HG02763 (cell line): ENCODE results near the gene ANKRD18A.

Source experiments
- ATAC-seq: cut with Tn5 transposase; IDR thresholded peaks from one replicate; pipeline ENCODE4 v1.9.1; 2021; ENCODE audit warnings: mild to moderate bottlenecking, moderate library complexity; ENCODE audit not compliant: unreplicated experiment

Gene ANKRD18A

DNA sequence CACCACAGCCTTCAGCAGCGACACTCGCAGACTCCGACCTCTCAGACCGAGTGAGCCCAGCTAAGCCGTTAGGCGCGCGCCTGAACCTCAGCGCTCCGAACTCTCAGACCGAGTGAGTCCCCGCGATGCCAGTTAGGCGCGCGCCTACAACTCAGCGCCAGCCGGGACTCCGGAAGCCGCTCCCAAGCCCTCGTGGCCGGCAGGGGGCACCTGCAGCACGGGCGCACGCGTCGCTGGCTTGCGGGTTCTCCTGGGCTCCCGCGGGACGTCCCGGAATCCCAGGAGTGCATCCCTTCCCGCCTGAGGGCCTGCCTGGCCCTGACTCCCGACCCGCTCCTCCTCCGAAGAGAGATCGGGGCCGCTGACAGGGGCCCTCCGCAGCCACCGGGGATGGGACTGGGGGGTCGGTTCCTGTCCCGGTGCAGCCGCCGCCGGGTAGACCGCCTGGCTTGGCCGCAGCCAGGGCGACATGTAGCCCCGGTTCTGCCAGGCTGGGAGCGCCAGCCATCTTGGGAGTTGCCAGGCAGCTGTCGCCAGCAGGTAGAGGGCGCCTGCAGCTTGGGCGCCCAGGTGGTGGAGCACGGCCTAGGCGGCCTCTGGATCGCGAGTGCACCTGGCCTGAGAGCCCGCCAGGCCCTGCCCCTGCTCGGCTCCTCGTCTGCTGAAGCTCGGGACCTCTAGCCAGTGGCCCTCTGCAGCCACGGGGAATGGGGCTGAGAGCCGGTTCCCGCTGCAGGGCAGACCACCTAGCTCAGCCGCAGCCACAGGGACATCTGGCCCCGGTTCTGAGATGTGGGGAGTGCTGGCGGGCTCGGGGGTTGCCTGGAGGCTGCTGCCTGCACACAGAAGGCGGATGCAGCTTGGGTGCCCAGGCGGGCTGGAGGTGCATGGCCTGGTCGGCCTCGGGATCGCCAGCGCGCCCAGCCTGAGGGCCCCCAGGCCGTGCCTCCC lies at the start of gene ANKRD18A:
ANKRD18A (minus strand) TSS at position 114 of the 951 bp plus-strand sequence. CDS start 311 bp downstream, outside the sequence.
- ATAC-seq: peak; percentile 77

DNA sequence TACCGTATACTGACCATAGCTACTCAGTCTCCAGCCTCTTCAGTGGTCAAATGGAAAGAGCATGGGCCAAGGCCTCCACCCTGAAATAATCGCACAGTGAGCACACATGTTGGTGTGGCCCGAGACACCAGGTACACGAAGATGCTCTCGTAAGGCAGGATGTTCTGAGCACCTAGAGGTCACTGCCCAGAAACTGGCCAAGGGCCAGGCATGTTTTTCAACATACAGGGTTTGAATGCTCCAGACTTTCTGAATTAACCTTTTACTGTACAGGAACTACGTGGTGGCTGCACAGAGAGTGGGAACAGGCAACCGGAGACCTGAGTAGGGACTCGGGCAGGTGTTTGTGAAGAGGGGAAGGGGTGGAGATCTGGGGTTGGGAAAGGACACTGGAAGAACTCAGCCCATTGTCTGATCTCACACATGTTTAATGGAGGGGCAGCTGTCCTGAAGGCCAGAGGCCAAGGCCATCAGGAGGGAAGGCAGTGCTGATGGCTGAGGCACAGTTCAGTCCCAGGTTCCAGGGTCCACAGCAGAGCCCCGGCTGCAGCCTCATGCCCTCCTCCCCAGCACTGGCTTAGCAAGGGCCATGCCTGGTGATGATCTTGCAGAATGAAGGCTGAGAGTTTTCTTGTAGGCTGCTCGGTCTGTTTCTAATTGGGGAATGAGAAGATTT lies 48.5 kb upstream of the ANKRD18A start:
- no peak for ATAC-seq

DNA sequence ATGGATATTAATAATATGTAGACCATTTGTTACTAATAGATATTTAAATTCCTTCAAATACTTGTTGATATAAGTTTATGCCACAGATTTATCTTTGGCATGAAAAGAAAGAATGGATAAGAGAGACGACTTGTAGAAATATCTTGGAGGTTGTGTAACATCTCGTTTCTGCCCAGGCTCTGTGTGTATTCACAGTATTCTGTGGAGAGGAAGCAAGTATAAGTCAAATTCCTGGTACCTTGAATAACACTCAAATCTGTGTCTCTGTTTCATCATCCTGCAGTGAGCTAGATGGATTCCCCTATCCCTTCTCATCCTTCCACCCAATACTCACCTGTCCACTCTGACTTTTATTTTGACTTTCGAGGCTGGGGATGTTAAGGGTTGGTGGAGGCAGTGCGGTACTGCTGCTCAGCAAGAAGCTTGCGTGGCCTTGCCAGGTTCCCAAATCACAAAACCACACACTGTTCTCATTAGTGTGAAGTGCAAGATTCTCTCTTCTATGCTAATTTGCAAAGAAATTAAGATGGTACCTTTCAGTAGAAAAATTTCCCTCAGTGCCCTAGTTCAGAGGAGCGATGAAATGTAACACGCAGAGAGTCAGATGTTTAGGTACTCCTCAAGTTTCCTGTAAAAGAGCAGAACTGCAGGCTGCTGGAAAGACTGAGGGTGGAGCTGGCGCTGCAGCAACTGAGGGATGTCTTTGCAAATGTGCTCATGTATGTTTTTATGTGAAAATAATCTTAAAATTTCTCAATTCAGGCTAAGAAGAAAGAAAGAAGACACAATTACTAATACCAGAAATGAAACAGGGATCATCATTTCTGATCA lies 42.6 kb upstream of the ANKRD18A start:
- ATAC-seq: no peak

DNA sequence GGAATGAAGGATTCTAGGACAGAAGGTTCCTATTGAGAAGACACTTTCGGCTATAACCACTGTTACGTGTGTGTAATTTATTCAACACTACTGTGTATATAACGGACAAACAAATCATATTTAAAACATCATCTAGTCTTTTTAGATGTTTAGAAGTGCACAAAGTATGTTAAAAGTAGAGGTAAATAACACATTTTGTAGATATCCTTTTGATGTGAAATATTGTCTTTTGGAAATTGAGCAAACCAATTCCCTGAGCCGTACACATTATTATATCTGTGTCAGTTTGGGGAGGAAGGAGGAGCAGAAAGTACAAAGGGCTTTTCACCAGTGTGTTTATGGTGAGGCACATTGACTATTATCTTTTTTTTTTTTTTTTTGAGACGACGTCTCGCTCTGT lies 39.1 kb upstream of the ANKRD18A start:
- ATAC-seq: no peak

DNA sequence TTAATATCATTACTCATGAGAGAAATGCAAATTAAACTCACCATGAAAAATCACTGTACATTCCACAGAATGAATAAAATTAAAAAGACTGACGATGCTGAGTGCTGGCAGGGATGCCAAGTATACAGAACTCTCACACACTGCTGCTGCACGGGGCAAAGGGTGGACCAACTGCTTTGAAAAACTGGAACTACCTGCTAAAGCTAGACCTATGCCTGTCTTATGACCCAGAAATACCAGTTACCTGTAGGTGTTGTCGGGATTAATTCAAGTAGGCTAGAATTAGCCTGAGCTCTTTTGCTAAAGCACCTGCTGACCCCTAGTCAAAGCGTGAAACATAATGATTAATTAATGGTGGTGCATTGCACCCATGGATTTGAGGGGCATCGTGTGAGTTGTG lies 36.5 kb upstream of the ANKRD18A start:
- ATAC-seq: no peak

DNA sequence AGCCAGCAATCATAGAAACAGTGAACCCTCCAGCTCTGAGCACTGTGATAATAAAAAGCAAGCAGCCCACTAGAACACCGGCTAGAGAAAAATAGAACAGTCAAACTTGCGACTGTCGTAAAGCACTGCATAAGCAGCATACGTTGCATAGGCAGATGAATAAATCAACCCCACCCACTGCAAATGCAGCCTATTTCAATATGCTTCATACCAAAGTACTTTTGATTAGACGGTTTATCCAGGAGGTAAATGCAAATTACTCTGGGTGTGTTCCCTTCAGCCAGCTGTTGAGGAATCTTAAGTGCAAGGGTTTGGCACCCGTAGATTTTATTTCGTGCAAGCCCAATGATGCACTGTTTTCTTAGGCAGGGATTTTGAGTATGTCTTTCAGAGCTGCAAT lies 32.1 kb upstream of the ANKRD18A start:
- ATAC-seq: no peak

DNA sequence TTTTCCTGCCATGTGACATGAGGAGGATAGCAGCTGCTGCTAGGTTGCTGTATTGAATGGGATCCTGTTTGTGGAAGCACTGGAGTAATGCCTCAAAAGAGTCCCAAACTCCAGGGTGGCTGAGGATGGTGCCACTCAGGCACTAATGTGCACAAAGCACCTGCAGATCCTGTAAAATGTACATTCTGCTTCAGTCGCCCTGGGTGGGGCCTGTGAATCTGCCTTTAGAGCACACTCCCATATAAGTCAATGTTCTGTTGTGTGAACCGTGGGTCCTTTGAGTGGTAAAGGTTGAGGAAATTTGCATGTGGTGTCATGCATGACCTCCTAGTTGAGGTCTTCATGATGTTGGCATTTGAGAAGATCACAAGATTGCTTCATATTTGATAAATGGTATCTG lies 31.6 kb upstream of the ANKRD18A start:
- ATAC-seq: no peak

DNA sequence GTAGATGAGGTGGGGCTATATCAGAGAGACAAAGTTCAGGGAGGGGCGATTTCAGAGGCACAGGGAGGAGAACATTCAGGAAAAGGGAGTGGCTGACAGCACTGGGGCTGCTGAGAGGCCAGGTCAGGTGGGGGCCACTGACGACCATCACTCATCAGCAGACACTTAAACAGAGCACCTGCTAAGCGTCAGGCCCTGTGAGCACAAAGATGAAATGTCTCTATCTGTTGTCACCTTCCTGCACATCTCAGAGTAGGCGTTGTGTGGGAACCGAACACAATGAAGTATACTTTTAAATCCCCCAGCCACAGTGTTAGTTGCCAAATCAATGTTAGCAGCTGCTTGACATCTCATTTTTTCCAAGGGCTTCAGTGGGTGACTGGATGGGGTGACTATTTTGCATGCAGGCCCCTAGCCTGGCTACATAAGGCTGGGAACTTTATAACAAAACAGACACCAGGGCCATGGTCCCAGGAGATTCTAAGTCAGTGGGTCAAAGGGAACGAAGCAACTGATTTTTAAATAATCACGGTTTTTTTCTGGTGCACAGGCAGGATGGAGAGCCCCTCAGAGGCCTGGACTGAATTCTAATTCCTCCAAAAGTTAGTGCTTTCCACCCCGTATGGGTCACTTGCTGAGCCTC lies 31.1 kb upstream of the ANKRD18A start:
- ATAC-seq: no peak

DNA sequence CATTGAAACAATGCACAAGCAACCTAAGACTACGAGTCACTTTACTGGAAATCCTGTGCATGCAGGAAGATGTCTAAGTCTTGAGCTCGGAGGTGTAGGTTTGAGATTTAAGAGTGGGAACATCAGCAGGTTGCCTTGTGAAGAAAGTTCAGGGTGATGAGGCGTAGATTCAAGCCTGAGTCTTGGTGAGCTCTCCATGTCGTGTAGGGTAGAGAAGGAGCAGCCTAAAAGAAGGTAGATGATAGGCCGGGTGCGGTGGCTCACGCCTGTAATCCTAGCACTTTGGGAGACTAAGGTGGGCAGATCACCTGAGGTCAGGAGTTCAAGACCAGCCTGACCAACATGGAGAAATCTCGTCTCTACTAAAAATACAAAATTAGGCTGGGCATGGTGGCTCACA lies 30.2 kb upstream of the ANKRD18A start:
- no peak for ATAC-seq

DNA sequence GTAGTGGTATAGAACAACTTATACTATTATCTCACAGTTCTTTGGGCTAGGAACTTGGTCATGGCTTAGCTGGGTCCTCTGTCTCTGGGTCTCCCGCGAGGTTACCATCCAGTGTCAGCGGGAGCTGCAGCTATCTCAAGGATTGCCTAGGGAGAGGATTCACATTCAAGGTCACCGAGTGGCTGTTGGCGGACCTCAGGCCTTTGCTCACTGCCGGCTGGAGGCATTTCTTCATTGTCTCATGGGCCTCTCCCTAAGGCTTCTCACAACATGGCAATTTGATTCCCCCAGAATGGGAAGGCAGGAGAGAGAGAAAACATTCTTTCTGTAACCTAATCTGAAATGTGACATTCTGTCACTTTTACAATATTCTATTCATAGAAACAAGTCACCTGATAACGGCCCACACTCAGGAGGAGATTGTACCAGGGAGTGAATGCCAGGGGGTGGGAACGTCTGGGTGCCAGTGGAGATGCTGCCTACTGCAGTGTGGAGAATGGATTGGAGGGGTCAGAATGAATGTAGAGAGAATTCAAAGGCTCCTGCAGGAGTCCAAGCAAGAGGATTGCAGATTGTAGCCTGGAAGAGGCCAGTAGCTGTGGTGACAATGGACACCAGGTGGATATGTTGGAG lies 29.5 kb upstream of the ANKRD18A start:
- ATAC-seq: no peak

DNA sequence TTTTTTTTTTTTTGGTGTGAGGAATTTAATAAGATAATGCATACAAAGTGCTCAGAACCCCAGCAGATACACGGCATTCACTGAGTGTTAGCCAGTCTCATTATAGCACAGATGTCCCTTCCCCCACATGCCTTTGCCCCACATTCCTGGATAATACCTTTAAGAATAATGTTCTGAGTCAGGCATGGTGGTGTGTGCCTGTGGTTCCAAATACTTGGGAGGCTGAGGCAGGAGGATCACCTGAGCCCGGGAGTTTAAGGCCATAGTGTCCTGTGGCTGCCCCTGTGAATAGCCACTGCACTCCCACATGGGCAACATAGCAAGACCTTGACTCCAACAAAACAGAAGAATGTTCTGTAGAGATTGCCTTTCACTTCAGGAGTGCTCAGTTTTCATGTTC lies 24.2 kb upstream of the ANKRD18A start:
- no peak for ATAC-seq

DNA sequence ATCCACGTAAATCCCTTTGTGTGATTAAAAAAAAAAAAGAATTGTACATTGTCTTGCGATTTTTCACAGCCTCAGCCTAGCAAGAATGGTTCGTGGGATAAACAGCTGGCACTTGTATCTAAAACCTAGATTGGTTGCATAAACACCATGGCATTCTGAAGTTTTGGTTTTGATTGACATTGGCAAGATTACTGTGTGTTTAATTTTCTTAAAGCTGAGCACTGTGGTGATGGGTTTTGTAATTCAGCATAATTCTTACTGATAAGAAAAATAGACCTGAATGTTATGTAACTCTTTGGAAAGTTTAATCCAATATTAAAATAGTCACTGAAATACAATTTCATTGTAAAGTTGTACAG lies 23.4 kb upstream of the ANKRD18A start:
- no peak for ATAC-seq

DNA sequence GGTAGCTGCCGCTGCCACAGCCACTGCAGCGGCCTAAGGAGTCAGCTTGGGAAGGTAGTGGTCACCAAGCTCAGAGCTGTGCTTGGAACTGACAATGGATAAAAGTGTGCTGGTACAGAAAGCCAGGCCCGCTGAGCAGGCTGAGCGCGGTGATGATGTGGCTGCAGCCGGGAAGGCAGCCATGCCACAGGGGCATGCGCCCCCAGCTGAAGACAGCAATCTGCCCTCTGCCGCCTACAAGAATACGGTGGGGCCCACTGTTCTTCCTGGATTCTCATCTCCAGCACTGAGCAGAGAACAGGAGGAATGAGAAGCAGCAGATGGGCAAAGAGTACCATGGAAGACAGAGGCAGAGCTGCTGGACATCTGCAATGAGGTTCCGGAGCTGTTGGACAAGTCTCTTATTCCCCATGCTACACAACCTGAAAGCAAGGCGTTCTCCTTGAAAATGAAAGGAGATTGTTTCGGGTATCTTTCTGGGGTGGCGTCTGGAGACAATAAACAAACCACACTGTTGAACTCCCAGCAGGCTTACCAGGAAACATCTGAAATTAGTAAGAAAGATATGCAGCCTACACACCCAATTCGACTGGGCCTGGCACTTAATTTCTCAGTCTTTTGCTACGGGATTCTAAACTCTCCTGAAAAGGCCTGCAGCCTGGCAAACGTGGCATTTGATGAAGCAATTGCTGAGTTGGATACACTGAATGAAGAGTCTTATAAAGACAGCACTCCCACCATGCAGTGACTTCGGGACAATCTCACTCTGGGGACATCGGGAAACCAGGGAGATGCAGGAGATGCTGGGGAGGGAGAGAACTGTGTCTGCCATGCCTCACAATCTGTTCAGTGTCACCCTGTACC lies 22.8 kb upstream of the ANKRD18A start:
- no peak for ATAC-seq

DNA sequence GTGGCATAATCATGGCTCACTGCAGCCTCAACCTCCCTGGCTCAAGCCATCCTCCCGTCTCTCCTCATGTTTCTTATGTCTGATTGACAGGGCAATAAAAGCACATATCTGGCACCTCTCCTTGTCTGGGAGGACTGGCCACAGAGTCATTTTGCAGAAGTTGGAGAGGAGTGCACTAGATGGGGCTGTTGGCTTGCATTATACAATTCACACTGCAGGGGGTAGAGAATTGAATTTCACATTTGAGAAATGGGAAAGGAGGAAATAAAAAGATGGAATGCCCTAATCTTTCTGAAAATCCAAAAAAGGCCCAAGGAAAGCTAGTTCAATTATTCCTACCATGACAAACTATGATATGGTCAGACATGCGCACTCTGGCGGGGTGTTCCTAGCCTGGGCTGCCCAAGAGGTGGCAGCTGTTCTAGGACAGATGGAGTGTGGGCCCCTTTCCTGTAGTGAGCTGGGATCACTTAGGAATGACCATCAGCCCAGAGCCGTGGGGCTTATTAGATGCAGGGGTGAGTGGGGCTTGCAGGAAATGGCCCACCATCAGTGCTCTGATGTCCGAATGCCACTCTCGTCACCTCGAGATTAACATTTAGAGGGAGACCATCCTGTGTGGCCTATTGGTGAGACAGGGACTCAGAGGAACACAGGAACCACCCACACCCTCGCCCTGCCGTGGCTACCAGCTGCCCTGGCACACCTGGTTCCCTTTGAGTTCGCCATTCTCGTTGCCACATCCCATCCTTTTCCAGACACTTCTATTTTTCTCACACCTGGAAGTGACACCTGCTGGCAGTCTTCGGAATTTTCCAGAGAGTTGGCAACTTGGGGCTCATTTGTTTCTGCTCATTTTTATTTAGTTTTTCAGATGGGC lies 21.8 kb upstream of the ANKRD18A start:
- no peak for ATAC-seq

DNA sequence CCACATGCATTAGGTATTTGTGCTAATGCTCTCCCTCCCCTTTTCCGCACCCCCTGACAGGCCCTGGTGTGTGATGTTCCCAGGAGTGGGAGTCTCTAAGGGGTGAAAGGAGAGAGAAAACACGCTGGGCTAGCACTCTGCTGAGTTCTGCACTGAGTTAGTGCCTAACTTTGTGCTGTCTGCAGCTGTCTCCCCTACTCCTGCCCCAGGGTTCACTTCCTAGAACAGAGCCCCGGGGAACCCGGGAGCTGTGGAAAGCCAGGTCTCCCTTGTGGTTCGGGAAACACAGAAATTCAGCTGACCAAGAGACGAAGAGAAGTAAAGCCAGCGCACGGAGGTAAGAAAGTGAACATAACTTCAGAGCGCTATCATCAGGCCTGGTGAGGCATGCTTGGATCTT lies 20.7 kb upstream of the ANKRD18A start:
- ATAC-seq: no peak

DNA sequence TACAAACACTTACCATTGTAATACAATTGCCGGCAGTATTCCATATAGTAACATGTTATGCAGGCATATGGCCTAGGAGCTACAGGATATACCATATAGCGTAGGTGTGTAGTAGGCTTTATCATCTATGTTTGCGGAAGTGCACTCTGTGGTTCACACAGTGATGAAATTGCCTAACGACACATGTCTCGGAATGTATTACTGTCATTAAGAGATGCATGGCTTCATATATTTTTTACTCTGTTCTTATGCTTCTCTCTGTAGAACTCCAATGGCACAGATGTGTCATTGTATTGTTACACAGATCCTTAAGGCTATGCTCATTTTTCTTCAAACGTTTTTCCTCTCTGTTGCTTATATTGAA lies 19.2 kb upstream of the ANKRD18A start:
- ATAC-seq: no peak

DNA sequence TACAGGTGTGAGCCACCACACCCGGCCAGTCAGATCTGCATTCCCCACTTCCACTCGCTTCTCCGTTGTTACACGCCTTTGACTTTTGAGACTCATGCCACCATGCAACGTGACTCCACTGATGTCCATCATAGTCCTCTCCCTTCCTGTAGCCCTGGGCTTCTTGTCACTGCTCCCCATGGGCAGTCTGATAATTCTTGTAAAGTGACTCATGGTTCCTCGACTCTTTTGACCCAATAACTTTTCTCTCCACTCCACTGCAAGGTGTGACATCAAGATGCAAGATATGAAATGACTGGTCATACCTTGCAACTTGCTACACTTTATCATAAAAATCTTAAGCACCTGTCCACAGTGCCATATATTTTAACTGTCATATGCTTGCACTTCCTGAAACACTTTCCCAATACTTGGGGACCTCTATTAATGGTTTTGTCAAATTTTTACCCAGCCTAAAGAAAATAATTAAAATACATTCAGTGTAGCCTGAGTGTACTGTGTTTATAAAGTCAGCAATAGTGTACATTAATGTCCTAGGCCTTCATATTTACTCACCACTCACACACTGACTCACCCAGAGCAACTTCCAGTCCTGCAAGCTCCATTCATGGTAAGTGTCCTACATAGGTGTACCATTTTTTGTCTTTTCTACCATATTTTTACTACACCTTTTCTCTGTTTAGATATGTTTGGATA lies 18.6 kb upstream of the ANKRD18A start:
- ATAC-seq: no peak

DNA sequence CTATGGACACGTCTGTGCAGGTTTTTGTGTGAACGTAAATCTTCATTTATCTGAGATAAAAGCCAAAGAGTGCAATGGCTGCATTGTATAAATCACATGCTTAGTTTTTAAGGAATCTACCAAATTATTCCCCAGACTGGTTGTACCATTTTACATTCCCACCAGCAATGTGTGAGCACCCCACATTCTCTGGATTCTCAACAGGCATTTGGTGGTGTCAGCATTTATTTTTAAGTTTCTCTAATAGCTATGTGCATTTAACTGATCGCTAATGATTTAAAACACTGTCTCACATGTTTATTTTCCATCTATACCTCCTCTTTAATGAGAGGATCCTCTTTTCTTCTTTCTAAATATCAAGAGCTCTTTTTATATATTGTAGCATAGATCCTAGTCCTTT lies 13.9 kb upstream of the ANKRD18A start:
- ATAC-seq: no peak
